Measurements from ENCODE around the gene SCN4B.
A peak's percentile ranks its signal among the peaks of the same experiment; 100 is the strongest.

SCN4B gene

DNA sequence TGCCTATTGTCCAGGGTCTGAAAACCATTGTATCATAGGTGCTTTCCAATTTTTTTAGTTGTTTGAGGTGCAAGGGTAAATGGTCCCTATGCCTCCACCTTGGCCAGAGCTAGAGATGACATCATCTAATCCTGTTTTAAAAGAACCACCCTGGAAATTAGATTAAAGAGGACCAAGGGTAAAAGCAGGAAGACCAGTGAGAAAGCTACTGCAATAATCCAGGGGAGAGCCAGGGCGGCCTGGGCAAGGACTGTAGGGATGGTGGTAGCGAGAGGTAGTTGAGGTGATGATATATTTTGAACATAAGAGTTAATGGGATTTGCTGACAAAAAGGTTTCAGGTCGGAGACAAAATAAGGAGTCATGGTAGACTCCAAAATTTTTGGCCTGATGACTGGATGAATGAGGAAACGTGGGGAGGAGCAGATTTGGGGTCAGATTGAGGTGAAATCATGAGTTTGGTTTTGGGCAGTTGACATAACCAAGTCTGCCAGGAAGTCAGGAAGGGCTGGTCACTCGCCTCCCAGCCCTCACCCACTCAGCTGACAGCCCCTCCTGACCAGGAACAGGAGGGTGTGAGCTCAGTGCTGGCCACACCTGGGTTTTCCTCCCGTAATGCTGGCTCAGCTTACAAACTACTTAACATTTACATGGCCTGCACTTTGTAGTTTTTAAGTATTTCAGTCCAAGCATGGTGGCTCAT, 23.0 kb downstream of the SCN4B start:
- DNase-seq (ENCODE audit: low spot score) = no peak

GRCh38 chr11:118128721-118129470, 23.7 kb downstream of the SCN4B start:
- no peak for DNase-seq (ENCODE audit: low spot score)

GRCh38 chr11:118128310-118128709, 24.3 kb downstream of the SCN4B start:
- DNase-seq (ENCODE audit: low spot score) = no peak

- DNase-seq (ENCODE audit: low spot score) = no peak
These were observed 26.4 kb downstream of the SCN4B start for GRCh38 chr11:118126082-118126838.

GRCh38 chr11:118124929-118125535, 27.6 kb downstream of the SCN4B start:
- DNase-seq (ENCODE audit: low spot score) = no peak

GRCh38 chr11:118120793-118121192, 31.8 kb downstream of the SCN4B start:
- no peak for DNase-seq (ENCODE audit: low spot score)

GRCh38 chr11:118117790-118118601, 34.6 kb downstream of the SCN4B start:
- DNase-seq (ENCODE audit: low spot score) = no peak

- no peak for DNase-seq (ENCODE audit: low spot score)
These were observed 37.6 kb downstream of the SCN4B start for GRCh38 chr11:118115048-118115447.

GRCh38 chr11:118114266-118114665, 38.4 kb downstream of the SCN4B start:
- no peak for DNase-seq (ENCODE audit: low spot score)

DNA sequence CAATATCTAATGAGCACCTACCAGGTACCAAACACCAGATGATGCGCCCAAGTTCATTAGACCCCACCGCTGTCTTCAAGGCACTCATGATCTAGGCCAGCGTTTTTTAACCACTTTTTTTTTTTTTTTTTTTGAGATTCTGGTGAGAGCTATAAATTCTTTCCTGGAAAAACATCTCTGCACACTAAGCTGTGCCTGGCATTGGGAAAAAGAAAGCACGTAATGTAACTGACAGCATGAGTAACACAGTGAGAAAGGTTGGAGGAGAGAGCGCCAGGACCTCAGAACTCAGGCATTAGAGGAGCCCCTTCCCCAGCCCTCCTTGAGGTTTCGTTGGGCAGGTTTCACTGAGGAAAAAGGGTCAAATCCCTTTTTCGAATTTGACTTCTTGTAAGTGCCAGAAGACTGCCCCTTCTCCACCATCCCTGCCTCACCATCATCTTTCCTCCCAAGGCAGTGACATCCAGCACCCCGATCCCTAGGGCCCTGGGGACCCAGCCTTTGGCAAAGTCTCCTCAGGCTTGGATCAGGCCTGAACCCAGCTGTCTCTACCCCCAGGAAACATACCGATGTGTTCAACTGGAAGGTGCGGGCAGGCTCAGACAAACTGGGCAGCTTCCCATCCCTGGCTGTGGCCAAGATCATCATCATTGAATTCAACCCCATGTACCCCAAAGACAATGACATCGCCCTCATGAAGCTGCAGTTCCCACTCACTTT, 39.8 kb downstream of the SCN4B start:
- DNase-seq (ENCODE audit: low spot score) = no peak

GRCh38 chr11:118111744-118112035, 40.9 kb downstream of the SCN4B start:
- DNase-seq (ENCODE audit: low spot score) = no peak

- no peak for DNase-seq (ENCODE audit: low spot score)
These were observed 41.4 kb downstream of the SCN4B start for GRCh38 chr11:118111019-118111743.

GRCh38 chr11:118109231-118109630, 43.4 kb downstream of the SCN4B start:
- peak; percentile 70 for DNase-seq (ENCODE audit: low spot score)

DNA sequence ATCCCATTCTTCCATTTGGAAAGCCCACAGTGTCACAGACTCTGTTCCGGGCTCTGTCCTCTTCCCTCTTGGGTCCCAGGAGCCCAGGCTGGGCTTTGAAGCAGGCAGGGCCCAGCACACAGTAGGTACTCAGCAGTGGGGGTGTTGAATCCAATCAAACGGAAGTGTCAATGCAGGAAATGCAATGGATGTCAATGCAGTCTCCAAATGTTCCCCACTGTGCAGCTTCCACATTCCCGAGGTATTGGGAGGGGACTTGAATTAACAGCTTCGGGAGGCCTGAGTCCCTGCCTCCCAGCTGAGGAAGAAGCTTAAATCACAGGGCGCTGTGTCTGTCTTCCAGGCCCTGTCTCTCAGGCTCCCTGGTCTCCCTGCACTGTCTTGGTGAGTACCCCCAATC, 44.1 kb downstream of the SCN4B start:
- no peak for DNase-seq (ENCODE audit: low spot score)

- peak; percentile 60 for DNase-seq (ENCODE audit: low spot score)
These were observed 45.8 kb downstream of the SCN4B start for GRCh38 chr11:118106789-118107335.

GRCh38 chr11:118105657-118106305, 46.8 kb downstream of the SCN4B start:
- no peak for DNase-seq (ENCODE audit: low spot score)

GRCh38 chr11:118104491-118104890, 48.1 kb downstream of the SCN4B start:
- no peak for DNase-seq (ENCODE audit: low spot score)

DNA sequence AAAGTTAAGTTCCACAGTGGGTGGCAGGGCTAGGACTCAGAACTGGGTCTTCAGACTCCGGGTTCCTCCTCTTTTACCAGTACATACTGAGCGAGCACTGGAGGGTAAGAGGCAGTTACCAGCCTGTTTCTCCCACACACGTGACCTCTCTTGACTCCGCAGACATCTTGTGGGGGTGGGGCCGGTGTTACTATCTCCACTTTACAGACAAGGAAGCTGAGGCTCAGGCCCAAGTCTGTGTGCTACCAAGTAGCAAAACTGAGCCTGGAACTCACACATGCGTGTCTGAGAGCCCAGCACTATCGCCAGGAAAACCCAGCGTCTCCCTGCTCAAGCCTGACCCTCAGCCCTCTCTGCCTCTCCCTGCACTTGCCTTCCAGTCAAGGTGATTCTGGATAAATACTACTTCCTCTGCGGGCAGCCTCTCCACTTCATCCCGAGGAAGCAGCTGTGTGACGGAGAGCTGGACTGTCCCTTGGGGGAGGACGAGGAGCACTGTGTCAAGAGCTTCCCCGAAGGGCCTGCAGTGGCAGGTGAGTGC, 49.8 kb downstream of the SCN4B start:
- no peak for DNase-seq (ENCODE audit: low spot score)

- no peak for DNase-seq (ENCODE audit: low spot score)
These were observed 51.9 kb downstream of the SCN4B start for GRCh38 chr11:118100691-118101232.

Data from AG08395 (cell line).